ENCODE results near the gene KLHL26. TPM values are rescaled to one million over a fixed set of nuclear protein-coding genes. Genes with fewer than 3 reads are reported as not detected.

The KLHL26 gene
- total and polyA plus RNA-seq, 9 of the 15 experiments (the other 6 are each of a cell fraction or from before 2014, with no cell fraction given): 0.13 to 13.3 (median 1.4) TPM

- no peak for TF ChIP-seq TBP (optimal IDR thresholded peaks at IDR 0.05; ENCODE audit: low read depth, low read length)
- TF ChIP-seq ZBTB2 (IDR thresholded peaks at IDR 0.05): no peak
- no peak for TF ChIP-seq ARID3A (IDR thresholded peaks at IDR 0.05; ENCODE audit: borderline replicate concordance, low read depth, low read length)
- no peak for TF ChIP-seq ZNF174 (CRISPR knock-in tag; IDR thresholded peaks at IDR 0.05)
- TF ChIP-seq BACH1 (tag; IDR thresholded peaks at IDR 0.05): no peak
- TF ChIP-seq FOXJ3 (CRISPR knock-in tag; IDR thresholded peaks at IDR 0.05): no peak
- no peak for TF ChIP-seq ZNF175 (CRISPR knock-in tag; IDR thresholded peaks at IDR 0.05; ENCODE audit: low read depth)
- no peak for TF ChIP-seq ZNF707 (CRISPR knock-in tag; conservative IDR thresholded peaks at IDR 0.05)
- TF ChIP-seq DDX20 (tag; IDR thresholded peaks at IDR 0.05; ENCODE audit: low read depth): no peak
- no peak for TF ChIP-seq ZMIZ1 (IDR thresholded peaks at IDR 0.05; ENCODE audit: low read depth in 2 of 2, low read length in 2 of 2)
- TF ChIP-seq UBTF (IDR thresholded peaks at IDR 0.05; ENCODE audit: borderline replicate concordance in 1 of 2, low read depth in 2 of 2, low read length in 2 of 2): no peak
- peak overlapping the region in 1 of 2 experiments; percentile 36; a peak in 1 of 4 replicates for H3K9ac ChIP-seq (ENCODE audit: insufficient read depth in 1 of 2, low read depth in 2 of 2, low read length in 2 of 2)
- H2AFZ ChIP-seq (ENCODE audit: low read depth, low read length): no peak overlapping the region
- H3K27ac ChIP-seq (ENCODE audit: extremely low read depth, low read depth, low read length): no peak overlapping the region
- H3K36me3 ChIP-seq (ENCODE audit: control insufficient read depth, insufficient read depth, low read length): peaks cover 8% of the 10 kb centered on the region; the same call in 2 of the 3 replicates
- peaks cover 3 to 43% of the 10 kb centered on the region in 2 experiments; a peak in 3 of 5 replicates for H3K4me1 ChIP-seq (replicated peaks in 1 of 2; ENCODE audit: control insufficient read depth in 2 of 2, insufficient read depth in 2 of 2, low read length in 2 of 2)
- H3K4me2 ChIP-seq (ENCODE audit: insufficient read depth, low read length): no peak overlapping the region
- H3K79me2 ChIP-seq (ENCODE audit: control insufficient read depth, insufficient read depth, low read length): no peaks in the 10 kb centered on the region
- intact Hi-C loops (cut with micrococcal nuclease): no loop called here
- in situ Hi-C loops (cut with MboI): no loop called here
- CTCF ChIA-PET (ENCODE audit: low intra/inter-chr PET ratio): no interaction called here
- H4K20me1 ChIP-seq (replicated peaks; ENCODE audit: control insufficient read depth, insufficient read depth, low read length): peaks cover 23% of the 10 kb centered on the region; the same call in 1 of the 2 replicates
- DNase-seq (ENCODE audit: extremely low read depth in 1 of 4, low spot score in 3 of 4): no peak
- H3K4me3 ChIP-seq: no peak overlapping the region
- H3K9me1 ChIP-seq (ENCODE audit: control insufficient read depth, insufficient read depth, low read length): no peaks in the 10 kb centered on the region
- BruUV-seq (replicated peaks): no TSS peak
- H3K9me3 ChIP-seq (replicated peaks; ENCODE audit: control insufficient read depth, insufficient read depth, low read depth, low read length): no peaks in the 10 kb centered on the region
- no peak for ATAC-seq
- POLR2A ChIA-PET: interaction anchor here (0.6 to 1.1 kb wide), 2 partner anchors 16 to 177 kb away, joined by 3 to 4 read pairs; no protein-coding TSS in a partner anchor
- no peaks in the 10 kb centered on the region for H3K27me3 ChIP-seq (ENCODE audit: control insufficient read depth in 2 of 2, insufficient read depth in 2 of 2, low read length in 2 of 2)
- 70% methylated on average over 13 of the region's 15 CpGs for WGBS (ENCODE audit: insufficient coverage, low coverage, missing lambda C conversion rate)
- no peak for FAIRE-seq
These were observed 26.3 kb downstream of the KLHL26 start for GRCh38 chr19:18662972-18663732.
